Erythroblast (primary cell): ENCODE results near the gene OR6B3.

ENCODE experiments used
- GATA1 ChIP-seq: IDR thresholded peaks from 2 replicates; pipeline ENCODE4 v1.6.1; 2011; ENCODE audit warnings: low read depth, mild to moderate bottlenecking, control low read depth, low read length, moderate library complexity
- POLR2A ChIP-seq: IDR thresholded peaks from 2 replicates; pipeline ENCODE4 v1.6.1; 2011; ENCODE audit warnings: mild to moderate bottlenecking, low read length

DNA sequence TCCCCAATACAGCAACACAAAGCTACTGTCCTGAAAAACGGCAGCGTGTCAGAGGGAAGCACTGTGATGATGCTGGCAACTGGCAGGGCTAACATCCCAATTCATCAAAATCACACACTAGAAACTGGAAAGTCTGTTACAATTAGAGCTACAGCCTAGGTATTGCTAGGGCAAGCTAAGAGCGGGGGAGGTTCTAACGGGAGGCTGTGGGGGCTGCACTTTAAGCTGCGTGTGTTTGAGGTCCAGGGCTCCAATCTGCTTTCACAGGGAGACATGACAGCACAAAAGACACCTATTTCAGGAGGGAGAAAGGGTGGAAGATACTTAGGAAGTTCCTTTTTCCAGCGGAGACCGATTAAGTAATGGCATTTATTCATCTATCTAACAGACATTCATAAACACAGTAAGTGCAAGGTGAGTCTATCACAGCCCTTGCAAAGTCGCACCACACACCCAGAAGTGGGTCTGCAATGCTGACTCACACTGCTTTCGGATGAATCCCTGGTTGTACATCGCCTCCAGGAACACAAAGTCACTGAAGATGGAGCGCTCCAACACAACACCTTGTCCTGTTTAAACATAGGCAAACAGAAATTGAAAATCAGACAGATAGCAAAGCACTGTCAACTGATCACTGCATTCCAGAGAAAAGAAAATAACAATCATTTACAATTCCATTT, 35.1 kb downstream of the OR6B3 start:
- no peak for TF ChIP-seq POLR2A
- TF ChIP-seq GATA1 = no peak
